SKM-1 treated with dmso at 0.1 percent for 144 hours (cell line): ENCODE results near the gene RMRP.

Experiments
- DNase-seq: peaks from one replicate; lab custom pipeline; 2025; ENCODE audit not compliant: unreplicated experiment; lab: John Stamatoyannopoulos, UW

RMRP gene

GRCh38 chr9:35666045-35666444 is 8.2 kb upstream of the RMRP start:
- no peak for DNase-seq

- no peak for DNase-seq
These were observed 7.6 kb upstream of the RMRP start for GRCh38 chr9:35665471-35665818.

- DNase-seq, result peak; percentile 82
These were observed 7.0 kb upstream of the RMRP start, which contains the start of gene ARHGEF39 for GRCh38 chr9:35664531-35665470. Gene ARHGEF39, minus strand, starts transcription at chr9:35665195. Its CDS starts 26 bp downstream, at chr9:35665169.

- DNase-seq, result no peak
These were observed 4.6 kb upstream of the RMRP start for GRCh38 chr9:35662437-35662836.

GRCh38 chr9:35661756-35662350 is 4.0 kb upstream of the RMRP start:
- no peak for DNase-seq

- no peak for DNase-seq
These were observed 3.2 kb upstream of the RMRP start for GRCh38 chr9:35660966-35661415.

GRCh38 chr9:35659340-35659739 is 1.5 kb upstream of the RMRP start:
- DNase-seq, result no peak

- no peak for DNase-seq
These were observed 1.1 kb upstream of the RMRP start for GRCh38 chr9:35658968-35659220.

GRCh38 chr9:35658137-35658967 is 533 bp upstream of the RMRP start, which contains the start of gene CCDC107:
Gene CCDC107, plus strand, starts transcription at chr9:35658292. Its CDS starts 88 bp downstream, at chr9:35658380.
- peak; percentile 68 for DNase-seq

- no peak for DNase-seq
These were observed 831 bp downstream of the RMRP start for GRCh38 chr9:35656831-35657545.

GRCh38 chr9:35656348-35656747 is 1.5 kb downstream of the RMRP start:
- no peak for DNase-seq

GRCh38 chr9:35653611-35654010 is 4.2 kb downstream of the RMRP start:
- DNase-seq, result no peak

GRCh38 chr9:35652829-35653209 is 5.0 kb downstream of the RMRP start:
- no peak for DNase-seq

- no peak for DNase-seq
These were observed 5.6 kb downstream of the RMRP start for GRCh38 chr9:35651956-35652828.

- DNase-seq, result no peak
These were observed 7.3 kb downstream of the RMRP start, which contains the start of gene SIT1 for GRCh38 chr9:35650341-35651158. Gene SIT1, minus strand, starts transcription at chr9:35650931. Its CDS starts 78 bp downstream, at chr9:35650853.

GRCh38 chr9:35649431-35650340 is 8.1 kb downstream of the RMRP start:
- peak; percentile 24 for DNase-seq

GRCh38 chr9:35646533-35647265 is 11.1 kb downstream of the RMRP start:
- peak; percentile 78 for DNase-seq
